Measurements from ENCODE around the gene TEKT5.
"Not testable (repeated sequence)": the region's sequence is repeated elsewhere in the genome, so short reads cannot be mapped to it uniquely, and the experiment has no call there.

TEKT5 gene

DNA sequence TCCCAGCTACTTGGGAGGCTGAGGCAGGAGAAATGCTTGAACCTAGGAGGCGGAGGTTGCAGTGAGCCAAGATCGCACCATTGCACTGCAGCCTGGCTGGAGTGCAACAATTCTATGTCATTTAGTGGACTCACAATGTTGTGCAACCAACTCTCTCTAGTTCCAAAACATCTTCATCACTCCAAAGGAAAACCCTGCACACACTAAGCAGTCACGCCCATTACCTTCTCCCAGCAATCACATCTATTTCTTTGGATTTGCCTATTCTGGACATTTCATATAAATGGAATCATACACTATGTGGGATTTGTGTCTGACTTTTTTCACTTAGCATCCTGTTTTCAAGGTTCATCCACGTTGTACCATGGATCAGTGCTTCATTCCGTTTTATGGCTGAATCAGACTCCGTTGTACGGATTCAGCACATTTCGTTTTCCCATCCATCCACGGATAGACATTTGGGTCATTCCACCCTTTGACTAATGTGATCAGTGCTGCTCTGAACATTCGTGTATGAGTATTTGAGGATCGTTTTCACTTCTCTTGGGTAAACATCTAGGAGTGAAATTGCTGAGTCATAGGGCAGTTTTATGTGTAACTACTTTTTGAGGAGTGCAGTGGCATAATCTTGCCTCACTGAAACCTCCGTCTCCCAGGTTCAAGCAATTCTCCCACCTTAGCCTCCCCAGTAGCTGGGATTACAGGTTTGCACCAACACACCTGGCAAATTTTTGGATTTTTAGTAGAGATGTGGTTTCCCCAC, 69.0 kb downstream of the TEKT5 start:
- DNase-seq, result no peak

DNA sequence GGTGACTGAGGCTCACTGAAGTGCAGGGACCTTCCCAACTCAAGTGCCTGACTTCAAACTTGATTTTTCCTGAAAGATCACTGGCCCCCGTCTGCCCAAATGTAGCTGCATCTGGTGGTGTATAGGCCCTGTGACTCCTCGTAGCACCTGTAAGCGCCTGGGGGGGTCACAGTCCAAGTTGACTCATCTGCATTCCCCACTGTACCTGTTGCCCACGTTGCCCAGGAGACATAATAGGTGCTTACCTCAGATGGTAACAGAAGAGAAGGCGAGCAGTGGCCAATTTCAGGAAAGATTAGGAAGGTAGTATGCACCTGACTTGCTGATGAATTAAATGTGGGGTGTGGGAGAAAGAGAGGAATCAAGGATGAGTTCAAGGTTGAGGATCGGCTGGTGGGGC, 70.2 kb downstream of the TEKT5 start:
- no peak for DNase-seq

DNA sequence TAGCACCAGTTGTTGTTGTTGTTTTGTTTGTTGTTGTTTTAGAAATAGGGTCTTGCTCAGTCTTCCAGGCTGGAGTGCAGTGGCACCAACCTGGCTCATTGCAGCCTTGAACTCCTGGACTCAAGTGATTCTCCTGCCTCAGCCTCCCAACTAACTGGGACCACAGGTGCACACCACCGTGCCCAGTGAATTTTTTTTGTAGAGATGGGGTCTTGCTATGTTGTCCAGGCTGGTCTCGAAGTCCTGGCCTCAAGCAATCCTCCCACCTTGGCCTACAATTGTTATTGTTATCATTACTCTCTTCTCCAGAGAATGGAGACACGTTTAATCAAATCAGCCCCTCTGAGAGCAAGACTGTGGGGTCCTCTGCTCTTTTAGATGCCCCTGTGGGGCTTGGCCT, 71.7 kb downstream of the TEKT5 start:
- no peak for DNase-seq

DNA sequence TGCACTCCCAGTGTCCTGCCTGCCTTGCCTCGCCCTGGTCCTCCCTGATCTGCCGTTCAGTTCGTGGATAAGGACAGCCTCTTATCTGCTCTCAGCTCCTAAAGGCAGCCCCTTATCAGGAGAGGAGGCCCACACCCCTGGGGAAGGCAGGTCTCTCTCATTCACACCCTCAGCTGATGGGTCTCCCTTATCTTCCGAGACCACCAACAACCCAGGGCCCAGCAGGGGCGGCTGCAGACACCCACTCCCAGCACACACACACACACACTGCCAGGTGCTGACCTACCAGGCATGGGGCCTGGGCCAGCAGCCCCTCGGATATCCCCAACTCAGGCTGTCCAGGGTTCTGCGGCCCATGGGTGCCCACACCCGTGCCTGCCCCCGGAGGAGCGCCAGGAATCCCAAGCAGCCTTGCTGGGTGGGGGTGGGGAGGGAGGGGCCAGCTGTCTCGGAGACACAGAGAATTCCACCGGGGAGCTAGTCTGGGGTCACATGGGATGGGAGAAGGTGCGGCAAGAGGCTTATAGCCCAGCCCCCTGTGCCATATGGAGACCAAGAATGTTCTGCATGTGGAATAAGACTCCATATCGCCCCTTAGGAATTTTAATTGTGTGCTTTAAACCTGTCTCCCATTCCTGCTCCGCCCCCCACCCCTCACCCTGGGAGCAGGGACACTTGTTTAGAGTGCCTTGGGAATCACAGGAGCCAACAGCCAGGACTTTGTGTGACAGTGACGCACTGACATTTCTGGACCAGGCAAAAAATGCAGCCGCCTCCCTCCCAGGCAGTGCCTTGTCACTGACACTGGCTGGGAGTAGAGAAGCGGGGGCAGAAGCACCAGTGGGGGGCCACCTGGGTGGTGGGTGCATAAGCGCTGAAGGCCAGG, 72.5 kb downstream of the TEKT5 start:
- no peak for DNase-seq

DNA sequence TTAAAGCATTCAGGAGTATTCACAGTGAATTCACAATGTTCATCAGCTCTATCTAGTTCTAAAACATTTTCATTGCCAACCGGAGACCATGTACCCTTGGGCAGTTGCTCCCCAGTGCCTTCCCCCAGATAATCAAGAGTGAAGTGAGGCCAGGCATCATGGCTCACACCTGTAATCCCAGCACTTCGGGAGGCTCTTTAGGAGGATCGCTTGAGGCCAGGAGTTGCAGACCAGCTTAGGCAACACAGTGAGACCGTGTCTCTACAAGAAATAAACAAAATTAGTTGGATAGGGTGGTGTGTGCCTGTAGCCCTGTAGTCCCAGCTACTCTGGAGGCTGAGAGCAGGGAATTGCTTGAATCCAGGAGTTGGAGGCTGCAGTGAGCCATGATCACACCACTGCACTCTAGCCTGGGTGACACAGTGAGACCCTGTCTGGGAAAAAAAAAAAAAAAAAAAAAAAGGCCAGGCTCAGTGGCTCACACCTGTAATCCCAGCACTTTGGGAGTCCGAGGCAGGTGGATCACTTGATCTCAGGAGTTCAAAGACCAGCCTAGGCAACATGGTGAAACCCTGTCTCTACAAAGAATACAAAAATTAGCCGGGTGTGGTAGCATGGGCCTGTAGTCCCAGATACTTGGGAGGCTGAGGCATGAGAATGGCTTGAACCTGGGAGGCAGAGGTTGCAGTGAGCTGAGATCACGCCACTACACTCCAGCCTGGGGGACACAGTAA, 73.3 kb downstream of the TEKT5 start:
- DNase-seq, result not testable (repeated sequence)

DNA sequence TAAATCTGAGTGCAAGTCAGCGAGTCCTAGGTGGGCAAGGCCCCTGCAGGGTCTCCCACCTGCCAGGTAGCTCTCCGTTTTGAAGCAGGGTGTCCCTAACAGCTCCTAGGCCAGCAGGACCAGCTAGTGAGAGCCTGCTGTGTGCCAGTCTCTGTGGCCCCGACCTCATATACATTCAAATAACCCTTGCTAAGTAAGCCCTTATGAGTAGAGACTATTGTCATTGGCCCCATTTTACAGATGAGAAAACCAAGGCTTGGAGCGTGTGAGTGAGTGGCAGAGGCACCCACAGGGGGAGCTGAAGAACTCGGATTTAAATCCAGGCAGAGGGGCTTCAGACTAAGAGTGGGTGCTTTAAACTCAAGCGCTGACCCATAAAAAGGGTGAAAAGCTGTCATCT, 74.6 kb downstream of the TEKT5 start:
- no peak for DNase-seq

DNA sequence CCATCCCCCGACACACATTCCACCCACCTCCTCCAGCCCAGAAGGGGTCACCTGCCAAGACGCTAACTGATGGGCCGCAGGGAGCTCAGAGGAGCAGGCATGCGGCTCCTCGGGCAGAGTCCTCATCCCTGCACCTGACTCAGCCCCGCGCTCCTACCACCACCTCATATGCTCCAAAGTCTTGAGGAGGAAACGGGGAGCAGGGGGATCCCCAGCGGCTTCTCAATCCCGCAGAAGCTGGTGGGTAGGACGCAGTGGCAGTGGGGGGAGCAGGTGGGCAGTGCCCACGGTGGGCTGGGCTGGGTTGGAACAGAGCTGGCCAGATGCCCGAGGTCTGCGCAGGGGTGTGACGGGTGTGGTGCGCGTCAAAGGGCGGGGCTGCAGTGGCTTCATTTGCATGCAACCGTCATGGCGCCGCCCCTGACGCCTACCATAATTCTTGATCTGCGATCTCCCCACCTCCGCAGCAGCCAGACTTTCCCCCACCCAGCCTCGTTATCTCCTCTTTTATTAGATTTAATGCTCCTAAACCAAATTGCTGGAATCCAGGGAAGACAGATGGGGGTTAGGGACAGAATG, 75.4 kb downstream of the TEKT5 start:
- DNase-seq, result no peak

DNA sequence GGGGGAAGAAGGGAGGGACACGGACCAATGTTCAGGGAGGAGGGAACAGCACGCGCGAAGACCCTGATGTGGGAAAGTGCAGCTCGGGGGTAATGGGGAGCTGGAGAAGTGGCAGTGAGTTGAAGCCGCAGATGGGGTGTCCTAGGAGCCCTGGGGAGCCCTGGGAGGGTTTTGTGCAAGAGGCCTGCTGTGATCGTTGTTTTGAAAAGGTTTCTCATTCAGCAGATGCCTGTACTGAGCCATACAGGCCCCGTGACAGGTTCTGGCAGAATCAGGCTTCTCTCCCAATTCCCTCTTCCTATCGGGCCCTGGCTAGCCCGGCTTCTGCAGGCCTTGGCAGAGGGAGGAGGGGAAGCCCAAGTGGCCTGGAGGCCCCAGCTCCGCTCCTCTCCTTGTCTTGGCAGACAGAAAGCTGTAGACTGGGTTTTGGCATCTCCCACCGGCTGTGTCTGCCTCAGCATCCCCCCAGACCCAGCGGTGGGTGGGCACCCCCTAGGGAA, 76.0 kb downstream of the TEKT5 start:
- DNase-seq, result no peak

DNA sequence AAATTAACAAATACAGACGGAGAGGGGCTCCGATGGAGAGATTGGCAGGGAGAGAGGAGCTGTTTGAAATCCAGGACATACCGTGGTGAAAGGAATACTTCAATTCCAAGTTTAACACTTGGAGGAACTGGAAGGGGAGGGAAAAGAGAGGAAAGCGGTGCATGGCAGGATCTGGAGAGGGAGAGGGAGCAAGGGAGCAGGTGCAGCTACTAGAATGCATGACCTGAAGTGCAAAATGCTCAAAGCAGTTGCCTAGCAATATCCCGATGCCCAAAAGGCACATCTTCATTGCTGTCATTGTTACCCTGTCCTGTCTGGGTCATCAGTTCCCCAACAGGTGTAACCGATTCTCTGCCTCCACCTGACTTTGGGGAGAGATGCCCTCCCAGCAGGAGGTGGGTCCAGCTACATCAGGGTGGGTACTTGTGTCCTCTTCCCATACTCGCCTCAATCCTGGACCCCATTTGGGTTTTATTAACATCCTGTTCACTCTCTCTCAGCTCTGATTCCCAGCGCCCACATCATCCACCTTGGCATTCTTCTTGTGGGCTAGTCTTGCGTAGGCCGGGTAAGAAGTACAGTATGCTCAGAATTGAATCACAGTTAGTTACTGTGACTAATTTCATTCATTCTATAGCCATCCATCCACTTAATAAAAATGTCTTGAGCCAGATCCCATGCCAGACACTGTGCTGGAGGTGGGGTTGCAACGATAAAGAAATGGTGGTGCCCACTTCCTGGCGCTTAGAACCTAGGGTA, 76.9 kb downstream of the TEKT5 start:
- no peak for DNase-seq

DNA sequence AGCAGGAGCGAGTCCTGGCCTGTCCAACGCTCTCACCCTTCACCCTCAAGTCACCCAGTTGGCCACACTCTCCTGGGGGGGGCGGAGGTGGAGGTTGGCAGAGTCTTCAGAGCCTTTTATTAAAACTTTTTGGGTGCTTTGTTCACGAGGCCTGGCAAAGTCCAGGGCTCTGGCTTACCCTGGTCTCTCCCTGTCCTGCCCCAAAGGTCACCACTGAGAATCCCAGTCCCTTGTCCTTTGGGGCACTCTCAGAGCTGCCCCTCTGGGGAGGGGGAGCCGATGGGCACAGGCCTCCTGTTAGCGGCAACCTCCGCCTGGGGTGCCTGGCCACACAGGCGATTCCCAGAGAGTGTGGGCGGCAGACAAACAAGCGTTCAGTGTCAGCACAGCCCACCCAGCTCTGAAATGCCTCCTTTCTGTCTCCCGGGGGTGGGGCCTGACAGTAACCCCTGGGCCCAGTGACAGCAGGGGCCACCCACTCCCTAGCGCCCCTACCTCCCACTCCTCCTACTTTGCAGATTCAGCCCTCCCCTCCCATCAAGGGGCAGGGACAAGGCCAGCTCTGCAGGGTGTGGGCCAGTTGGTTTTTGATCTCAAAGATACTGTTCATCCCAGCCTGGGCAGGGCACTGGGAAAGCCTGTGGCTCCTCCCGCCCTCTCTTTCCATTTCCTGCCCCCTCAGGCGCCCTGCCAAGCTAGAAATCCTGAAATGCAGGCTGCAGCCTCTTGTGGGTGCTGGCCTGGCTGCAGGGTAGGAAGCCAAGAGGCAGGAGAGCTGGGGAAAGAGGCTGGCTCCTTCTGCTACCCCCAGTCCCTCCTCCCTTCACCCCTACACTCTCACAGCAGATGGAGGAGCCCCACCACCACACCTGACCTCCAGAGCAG, 77.7 kb downstream of the TEKT5 start:
- DNase-seq, result no peak

DNA sequence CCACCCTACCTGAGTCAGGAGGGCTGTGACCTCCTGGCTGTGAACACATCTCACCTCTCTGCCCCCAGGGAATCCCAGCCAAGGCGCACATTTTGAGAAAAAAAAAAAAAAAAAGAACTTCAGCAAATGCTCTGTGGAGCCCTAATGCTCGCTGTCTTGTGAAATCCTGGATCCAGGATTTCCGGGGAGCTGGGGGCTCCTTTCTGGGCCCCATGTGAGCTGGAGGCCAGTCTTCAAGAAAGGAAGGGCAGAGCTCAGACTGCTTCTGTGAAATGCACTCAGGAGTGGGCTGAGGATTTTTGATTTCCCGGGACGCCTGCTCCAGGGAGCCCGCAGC, 78.3 kb downstream of the TEKT5 start:
- no peak for DNase-seq

DNA sequence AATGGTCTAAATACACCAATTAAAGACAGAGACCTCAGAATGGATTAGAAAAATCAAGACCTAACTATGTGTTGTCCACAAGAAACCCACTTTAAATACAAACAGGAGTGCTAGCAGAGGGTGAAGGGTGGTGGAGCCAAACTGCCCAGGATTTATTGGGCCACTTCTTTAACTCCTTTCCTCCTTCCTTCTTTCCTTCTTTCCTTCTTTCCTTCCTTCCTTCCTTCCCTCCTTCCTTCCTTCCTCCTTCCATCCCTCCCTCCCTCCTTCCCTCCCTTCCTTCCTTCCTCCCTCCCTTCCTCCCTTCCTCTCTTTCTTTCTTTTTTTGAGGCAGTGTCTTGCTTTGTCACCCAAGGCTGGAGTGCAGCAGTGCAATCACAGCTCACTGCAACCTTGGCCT, 80.0 kb downstream of the TEKT5 start:
- no peak for DNase-seq

DNA sequence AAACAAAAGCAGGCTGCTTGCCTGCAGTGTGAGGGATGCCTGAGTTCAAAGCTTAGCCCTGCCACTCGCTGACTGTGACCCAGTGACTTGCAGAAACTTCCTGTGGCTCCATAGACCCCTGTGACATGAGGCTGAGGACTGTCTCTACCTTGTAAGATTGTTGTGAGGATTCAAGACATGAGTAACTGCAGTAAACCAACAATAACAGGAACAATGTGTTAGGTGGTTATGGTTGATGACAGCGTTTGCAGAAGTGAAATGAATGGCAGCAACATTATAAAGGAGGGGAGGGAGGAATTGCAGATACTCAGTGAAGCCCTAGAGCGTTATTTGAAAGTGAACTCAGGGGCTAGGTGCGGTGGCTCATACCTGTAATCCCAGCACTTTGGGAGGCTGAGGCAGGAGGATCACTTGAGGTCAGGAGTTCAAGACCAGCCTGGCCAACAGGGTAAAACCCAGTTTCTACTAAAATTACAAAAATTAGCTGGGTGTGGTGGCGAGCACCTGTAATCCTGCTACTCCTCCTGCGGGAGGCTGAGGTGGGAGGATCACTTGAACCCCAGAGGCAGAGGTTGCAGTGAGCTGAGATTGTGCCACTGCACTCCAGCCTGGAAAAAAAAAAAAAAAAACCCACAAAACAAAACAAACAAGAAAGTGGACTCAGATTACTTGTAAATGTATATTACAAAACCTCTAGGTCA, 80.8 kb downstream of the TEKT5 start:
- no peak for DNase-seq

DNA sequence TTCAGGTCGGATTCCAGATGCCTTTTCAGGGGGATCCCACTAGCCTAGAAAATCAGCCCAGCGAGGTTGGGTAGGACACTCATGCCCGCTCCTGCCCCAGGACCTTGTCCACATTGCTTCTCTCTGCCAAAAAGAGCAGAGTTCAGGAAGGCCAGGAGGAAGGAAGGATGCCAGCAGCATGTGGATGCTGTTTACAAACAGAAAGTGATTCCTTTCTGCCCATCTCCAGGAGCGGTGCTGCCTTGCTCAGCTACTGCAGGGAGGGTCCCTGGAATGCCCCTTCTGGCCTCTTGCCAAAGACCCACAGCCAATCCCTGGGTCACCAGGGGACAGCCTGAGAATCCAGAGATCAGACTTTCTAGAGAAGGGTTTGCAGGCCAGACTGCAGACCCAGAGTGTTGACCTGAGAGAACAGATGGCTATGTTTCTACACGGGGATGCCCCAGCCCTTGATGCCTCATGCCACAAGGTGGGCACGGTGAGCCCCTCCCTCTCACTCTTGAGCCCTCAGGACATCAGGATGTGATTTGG, 82.0 kb downstream of the TEKT5 start:
- no peak for DNase-seq

DNA sequence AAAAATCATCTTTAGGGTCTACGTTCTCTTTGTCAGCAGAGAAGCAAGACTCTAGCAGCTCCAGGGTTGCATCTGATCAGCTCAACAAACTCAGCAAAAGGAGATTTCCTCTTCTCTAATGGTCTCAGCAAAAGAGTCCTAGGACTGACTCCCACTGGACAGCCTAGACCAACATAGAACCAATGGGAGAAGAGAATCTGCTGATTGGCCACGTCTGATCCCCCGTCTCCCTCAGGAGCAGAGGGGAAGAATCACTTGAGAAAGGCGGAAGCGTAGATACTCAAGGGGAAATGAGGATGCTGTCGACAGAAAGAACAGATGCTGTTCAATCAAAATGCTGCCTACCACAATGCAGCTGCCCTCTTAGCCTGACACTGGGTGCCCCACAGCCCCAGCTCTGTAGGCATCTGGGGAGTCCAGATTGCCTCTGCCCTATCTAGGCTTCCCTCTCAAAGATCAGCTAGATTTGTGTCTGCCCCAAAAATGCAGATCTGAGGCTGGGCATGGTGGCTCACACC, 82.8 kb downstream of the TEKT5 start:
- DNase-seq, result no peak

DNA sequence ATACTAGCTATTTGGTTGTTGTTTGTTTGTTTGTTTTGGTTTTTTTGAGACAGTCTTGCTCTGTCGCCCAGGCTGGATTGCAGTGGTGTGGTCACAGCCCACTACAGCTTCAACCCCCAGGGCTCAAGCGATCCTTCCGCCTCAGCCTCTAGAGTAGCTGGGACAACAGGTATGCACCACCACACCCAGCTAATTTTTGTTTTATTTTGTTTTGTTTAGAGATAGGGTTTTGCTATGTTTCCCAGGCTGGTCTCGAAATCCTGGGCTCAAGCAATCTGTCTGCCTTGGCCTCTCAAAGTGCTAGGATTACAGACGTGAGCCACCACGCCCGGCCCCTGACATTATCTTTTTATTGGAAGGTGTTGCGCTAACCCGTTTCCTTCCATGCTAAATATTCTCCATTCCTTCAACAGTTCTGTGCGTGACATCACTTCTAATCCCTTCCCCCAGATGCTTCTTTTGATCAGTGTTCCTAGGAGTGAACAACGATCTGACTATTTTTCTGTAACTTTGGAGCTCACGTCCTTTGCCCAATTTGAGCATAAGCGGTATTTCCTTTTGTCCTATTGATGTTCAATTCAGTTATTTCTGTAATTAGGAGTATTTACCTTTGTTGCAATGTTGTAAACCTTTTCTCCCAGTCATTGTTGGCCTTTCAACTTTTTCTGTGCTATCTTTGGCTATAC, 84.1 kb downstream of the TEKT5 start:
- DNase-seq, result no peak

DNA sequence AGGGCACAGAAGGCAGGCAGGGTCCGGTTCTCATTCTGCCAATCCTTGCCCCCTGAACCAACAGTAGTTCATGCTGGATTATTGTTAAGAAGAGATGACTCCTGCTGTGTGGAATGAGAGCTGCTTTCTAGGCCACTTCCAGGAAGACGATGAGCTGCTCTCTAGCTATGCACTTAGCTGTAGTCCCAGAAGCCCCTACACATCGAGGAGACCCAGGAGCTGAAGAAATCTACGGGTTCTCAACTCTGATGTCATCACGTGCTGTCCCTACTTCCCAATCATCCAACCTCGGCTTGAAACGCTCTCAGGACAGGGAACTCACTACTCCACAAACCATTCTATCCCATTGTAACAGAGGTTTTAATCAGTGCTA, 85.3 kb downstream of the TEKT5 start:
- no peak for DNase-seq

DNA sequence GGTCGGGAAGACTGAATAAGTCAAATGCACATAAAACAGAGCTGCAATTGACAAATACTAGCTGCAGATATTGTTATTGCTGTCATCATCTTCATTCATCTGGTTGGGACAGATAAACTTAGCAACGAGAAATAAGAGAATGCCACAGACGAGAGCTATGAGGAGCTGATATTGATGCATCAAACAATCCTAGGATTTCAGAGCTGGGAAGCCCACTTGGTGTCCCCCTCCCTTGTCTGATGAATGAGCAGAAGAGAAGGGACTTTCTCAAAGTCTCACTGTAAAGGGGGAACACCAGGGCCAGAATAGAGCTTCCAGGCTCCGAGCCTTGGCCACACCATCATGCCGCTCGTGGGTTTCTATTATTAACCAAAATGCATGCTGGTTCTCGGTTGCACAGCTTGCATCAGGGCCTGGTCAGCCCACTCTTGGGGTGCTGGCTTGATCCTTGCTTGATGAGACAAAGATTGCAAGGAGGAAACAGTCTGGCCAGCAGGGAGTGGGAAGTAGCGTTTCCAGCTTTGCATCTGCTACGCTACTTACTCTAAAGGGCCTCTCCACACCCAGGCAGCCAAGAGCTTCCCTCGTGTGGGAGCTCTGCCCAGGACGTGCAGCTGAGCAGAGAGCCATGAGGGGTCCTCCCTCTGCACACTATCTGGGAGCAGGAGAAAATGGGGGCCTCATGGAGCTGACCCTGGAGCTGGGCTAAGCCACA, 85.9 kb downstream of the TEKT5 start:
- no peak for DNase-seq

DNA sequence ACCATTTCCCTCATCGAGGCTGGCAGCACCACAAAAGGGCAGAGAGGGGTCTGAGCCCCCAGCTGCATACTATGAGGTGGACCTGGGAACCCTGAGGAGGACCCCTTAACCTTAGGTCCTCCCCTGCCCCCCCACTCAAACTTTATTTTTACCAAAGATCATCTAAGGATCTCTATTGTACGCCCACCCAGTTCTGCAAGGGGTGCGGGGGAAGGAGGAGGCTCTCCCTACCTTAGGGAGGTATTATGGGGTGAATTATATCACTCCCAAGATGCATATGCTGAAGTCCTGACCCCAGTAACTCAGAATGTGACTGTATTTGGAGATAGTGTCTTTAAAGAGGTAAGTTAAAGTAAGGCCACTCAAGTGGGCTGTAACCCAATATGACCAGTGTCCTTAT, 87.6 kb downstream of the TEKT5 start:
- no peak for DNase-seq
